ENCODE measurements around the gene PSMC4.

PSMC4 gene

GRCh38 chr19:39994361-39994760, 23.4 kb downstream of the PSMC4 start:
- in situ Hi-C loops (cut with HindIII; ENCODE audit: low sequenced_read_pairs) = no loop called here
- TF ChIP-seq CTCF (IDR thresholded peaks at IDR 0.05; ENCODE audit: low read depth, low read length) = no peak
- DNase-seq (ENCODE audit: low read depth, low spot score) = no peak
- H3K4me3 ChIP-seq (ENCODE audit: low read depth, low read length) = no peak overlapping the region

- peak overlapping the region; percentile 77 for H3K4me3 ChIP-seq (ENCODE audit: low read depth, low read length)
- DNase-seq (ENCODE audit: low read depth, low spot score) = no peak
- no peak for TF ChIP-seq CTCF (IDR thresholded peaks at IDR 0.05; ENCODE audit: low read depth, low read length)
- in situ Hi-C loops (cut with HindIII; ENCODE audit: low sequenced_read_pairs) = no loop called here
Measured at GRCh38 chr19:39995794-39996193, 24.8 kb downstream of the PSMC4 start.

- in situ Hi-C loops (cut with HindIII; ENCODE audit: low sequenced_read_pairs) = no loop called here
- peak; percentile 68 for DNase-seq (ENCODE audit: low read depth, low spot score)
- peak overlapping the region; percentile 77 for H3K4me3 ChIP-seq (ENCODE audit: low read depth, low read length)
- TF ChIP-seq CTCF (IDR thresholded peaks at IDR 0.05; ENCODE audit: low read depth, low read length) = no peak
Measured at GRCh38 chr19:39996218-39996810, 25.3 kb downstream of the PSMC4 start.

GRCh38 chr19:39996811-39997637, 26.1 kb downstream of the PSMC4 start, which contains the start of gene ZNF546:
Gene ZNF546 (plus strand): TSS chr19:39997060. CDS start chr19:39998327, 1,267 bp downstream.
- in situ Hi-C loops (cut with HindIII; ENCODE audit: low sequenced_read_pairs) = no loop called here
- no peak for TF ChIP-seq CTCF (IDR thresholded peaks at IDR 0.05; ENCODE audit: low read depth, low read length)
- DNase-seq (ENCODE audit: low read depth, low spot score) = peak; percentile 94
- peak within 1 kb of the TSS; percentile 77 for H3K4me3 ChIP-seq (ENCODE audit: low read depth, low read length)

GRCh38 chr19:39997638-39998216, 26.8 kb downstream of the PSMC4 start:
- peak overlapping the region; percentile 77 for H3K4me3 ChIP-seq (ENCODE audit: low read depth, low read length)
- in situ Hi-C loops (cut with HindIII; ENCODE audit: low sequenced_read_pairs) = no loop called here
- DNase-seq (ENCODE audit: low read depth, low spot score) = no peak
- TF ChIP-seq CTCF (IDR thresholded peaks at IDR 0.05; ENCODE audit: low read depth, low read length) = no peak

- TF ChIP-seq CTCF (IDR thresholded peaks at IDR 0.05; ENCODE audit: low read depth, low read length) = no peak
- no peak overlapping the region for H3K4me3 ChIP-seq (ENCODE audit: low read depth, low read length)
- peak; percentile 32 for DNase-seq (ENCODE audit: low read depth, low spot score)
Measured at GRCh38 chr19:39998501-39998900, 27.5 kb downstream of the PSMC4 start.

More at GRCh38 chr19:39998501-39998900, 27.5 kb downstream of the PSMC4 start:
- in situ Hi-C loops (cut with HindIII; ENCODE audit: low sequenced_read_pairs) = no loop called here

Data from astrocyte of the spinal cord (primary cell).